B cell (primary cell): ENCODE results near the gene NPL. TPM values are rescaled to one million over a fixed set of nuclear protein-coding genes. Genes with fewer than 3 reads are reported as not detected.

Source experiments
- ATAC-seq: fragments of 200-7000 bp; cut with Tn5 transposase; one replicate; pipeline ENCODE4 v1.10.0; 2021; ENCODE audit warnings: low read depth, mild to moderate bottlenecking, moderate number of reproducible peaks, moderate library complexity
- CTCF ChIA-PET: fragments of 350-600 bp; sonication (Branson Sonifier 250); formaldehyde crosslinking; loops from one replicate; lab custom pipeline; 2021; ENCODE audit warnings: antibody characterized with exemption, inconsistent platforms; lab: Charles Lee
- POLR2A ChIA-PET: fragments of 350-600 bp; sonication (Branson Sonifier 250); formaldehyde crosslinking; loops from one replicate; lab custom pipeline; 2021; ENCODE audit warnings: antibody characterized with exemption; lab: Charles Lee
- DNase-seq: peaks from one replicate; pipeline ENCODE4 v3.0.0; 2013
- H2AFZ ChIP-seq: 2 replicates; pipeline ENCODE4 v1.6.1; 2012; ENCODE audit warnings: mild to moderate bottlenecking, low read depth, low read length; ENCODE audit not compliant: insufficient read depth, poor library complexity, severe bottlenecking
- H3K27ac ChIP-seq, 2 donors: 1 replicate in 1 of 2; 2 replicates in 1 of 2; pipeline ENCODE4 v1.5.1; 2012 to 2013; ENCODE audit warnings: low read length in 2 of 2, mild to moderate bottlenecking in 2 of 2, moderate library complexity in 1 of 2
- H3K27me3 ChIP-seq, 4 experiments: fragments of 200-600 bp in 1 of 4; sonication (generic) in 1 of 4; replicated peaks in 1 of 4; 1 replicate in 2 of 4; 2 replicates in 2 of 4; pipeline versions ENCODE4 v1.6.1 to v1.7.0; 2013 to 2016; ENCODE audit warnings: low read length in 3 of 4, mild to moderate bottlenecking in 2 of 4, mixed read lengths in 1 of 4, moderate library complexity in 1 of 4; ENCODE audit not compliant: insufficient read depth in 4 of 4, control insufficient read depth in 3 of 4; ENCODE audit errors: control extremely low read depth in 1 of 4
- H3K36me3 ChIP-seq, 2 experiments: replicated peaks in 1 of 2; 1 replicate in 1 of 2; 2 replicates in 1 of 2; pipeline versions ENCODE4 v1.6.1 to v1.7.1; 2013; ENCODE audit warnings: low read length in 1 of 2; ENCODE audit not compliant: insufficient read depth in 2 of 2, control insufficient read depth in 1 of 2; ENCODE audit errors: control extremely low read depth in 1 of 2, extremely low read depth in 1 of 2
- H3K4me1 ChIP-seq, 2 donors: fragments of 200-600 bp in 1 of 2; sonication (generic) in 1 of 2; 1 replicate in 1 of 2; 2 replicates in 1 of 2; pipeline versions ENCODE4 v1.5.1 to v1.6.1; 2013 to 2017; ENCODE audit warnings: low read length in 2 of 2; ENCODE audit not compliant: control insufficient read depth in 2 of 2, insufficient read depth in 2 of 2
- H3K4me2 ChIP-seq: replicated peaks from 2 replicates; pipeline ENCODE3; 2012; ENCODE audit warnings: mild to moderate bottlenecking, low read depth, low read length; ENCODE audit not compliant: poor library complexity, severe bottlenecking
- H3K4me3 ChIP-seq, 5 experiments: fragments of 200-600 bp in 1 of 5; sonication (generic) in 1 of 5; 1 replicate in 3 of 5; 2 replicates in 2 of 5; pipeline versions ENCODE4 v1.5.1 to v1.7.0; 2011 to 2016; ENCODE audit warnings: low read length in 4 of 5, mild to moderate bottlenecking in 4 of 5, low read depth in 2 of 5, control low read depth in 1 of 5, moderate library complexity in 1 of 5; ENCODE audit not compliant: insufficient read depth in 1 of 5; ENCODE audit errors: control extremely low read depth in 1 of 5, extremely low read depth in 1 of 5
- H3K79me2 ChIP-seq: fragments of 200-600 bp; sonication (generic); one replicate; pipeline ENCODE4 v1.6.0; 2016; ENCODE audit warnings: low read length; ENCODE audit not compliant: control insufficient read depth, insufficient read depth
- H3K9ac ChIP-seq: fragments of 200-600 bp; sonication (generic); 2 replicates; pipeline ENCODE4 v1.6.1; 2017; ENCODE audit warnings: mild to moderate bottlenecking, low read length, moderate library complexity
- H3K9me3 ChIP-seq, 3 donors: one replicate each; pipeline versions ENCODE4 v1.6.1 to v1.7.1; 2013; ENCODE audit warnings: low read length in 2 of 3; ENCODE audit not compliant: control insufficient read depth in 2 of 3, insufficient read depth in 1 of 3; ENCODE audit errors: control extremely low read depth in 1 of 3
- H4K20me1 ChIP-seq: 2 replicates; pipeline ENCODE4 v1.6.0; 2012; ENCODE audit warnings: mild to moderate bottlenecking, low read length; ENCODE audit not compliant: insufficient read depth, control insufficient read depth, poor library complexity, severe bottlenecking
- H3K27ac Mint-ChIP-seq: one replicate; pipeline ENCODE4 v1.8.0; 2021; ENCODE audit warnings: mixed read lengths
- H3K27me3 Mint-ChIP-seq: one replicate; pipeline ENCODE4 v1.8.0; 2021; ENCODE audit warnings: mixed read lengths
- H3K4me1 Mint-ChIP-seq: one replicate; pipeline ENCODE4 v1.8.0; 2021; ENCODE audit warnings: mixed read lengths
- H3K4me3 Mint-ChIP-seq: one replicate; pipeline ENCODE4 v1.8.0; 2021; ENCODE audit warnings: mixed read lengths
- H3K9me3 Mint-ChIP-seq: one replicate; pipeline ENCODE4 v1.8.0; 2022; ENCODE audit warnings: mixed read lengths; ENCODE audit not compliant: insufficient read depth
- CTCF ChIP-seq: fragments of 200-600 bp; IDR thresholded peaks from one replicate; pipeline ENCODE4 v1.8.0; 2022; ENCODE audit warnings: antibody characterized with exemption, mild to moderate bottlenecking
- EZH2 ChIP-seq: IDR thresholded peaks from 2 replicates; pipeline ENCODE4 v1.6.1; 2012; ENCODE audit warnings: borderline replicate concordance, low read depth, mild to moderate bottlenecking, moderate library complexity, low read length; ENCODE audit not compliant: insufficient read depth, poor library complexity, severe bottlenecking
- WGBS: methylation state at CpG from one replicate; pipeline ENCODE4 v1.1.5; 2013; ENCODE audit warnings: missing lambda C conversion rate; ENCODE audit not compliant: insufficient coverage; 5-methylcytosine and 5-hydroxymethylcytosine counted together
- intact Hi-C: fragments of 100-400 bp; cut with micrococcal nuclease; formaldehyde crosslinking; loops from one replicate; pipeline ENCODE4 v1.10.0; 2022
- polyA plus RNA-seq: library from polyadenylated mRNA; depleted of rRNA; stranded (reverse); fragments of >200 nt; gene quantifications from 2 replicates; pipeline ENCODE4 v1.2.3, GENCODE V29; 2012
- total RNA-seq, 2 donors: library from RNA; stranded (reverse); fragments of 120-200 nt in 1 of 2; gene quantifications; 1 replicate in 1 of 2; 2 replicates in 1 of 2; pipeline versions ENCODE4 v1.2.3 to v1.2.4, GENCODE V29; 2013 to 2022

Gene NPL
- total and polyA plus RNA-seq, 2 donors (not counting 1 experiment from before 2014, with no cell fraction given): 3.4 to 5.9 TPM

GRCh38 chr1:182794091-182794490, 4.5 kb downstream of the NPL start:
- Histone ChIP-seq H3K79me2 (no peaks in the 10 kb centered on the region), H3K4me2 (no peak overlapping the region), H3K9me3 (no peaks in the 10 kb centered on the region), H2AFZ (no peak overlapping the region), H3K36me3 (no peaks in the 10 kb centered on the region), H3K4me1 (peaks cover 5 to 15% of the 10 kb centered on the region in 2 donors), H3K27me3 (peaks cover 0 to 6% (median 0%) of the 10 kb centered on the region in 4 experiments), H3K9ac (no peak overlapping the region), H3K27ac (no peak overlapping the region), H4K20me1 (no peaks in the 10 kb centered on the region), H3K4me3 (no peak overlapping the region)
- ChIA-PET POLR2A (no interaction called here), CTCF (interaction anchor here (1.2 to 3.8 kb wide), 2 partner anchors 9 to 11 kb away, joined by 6 to 16 read pairs; no protein-coding TSS in a partner anchor)
- Mint-ChIP-seq H3K4me3 (no peak overlapping the region), H3K27me3 (peaks cover 3% of the 10 kb centered on the region), H3K4me1 (peaks cover 21% of the 10 kb centered on the region), H3K9me3 (no peaks in the 10 kb centered on the region), H3K27ac (no peak overlapping the region)
- intact Hi-C loops: no loop called here
- ATAC-seq (no peak), DNase-seq (no peak)
- 83% methylated on average over 1 of the region's 2 CpGs for WGBS
- TF ChIP-seq EZH2 (no peak), CTCF (no peak)

- ATAC-seq (no peak), DNase-seq (no peak)
- peaks cover 3% of the 10 kb centered on the region for H3K27me3 Mint-ChIP-seq
- H3K4me2 ChIP-seq: no peak overlapping the region
- H3K4me1 ChIP-seq: peaks cover 5 to 13% of the 10 kb centered on the region in 2 donors
- no peaks in the 10 kb centered on the region for H3K36me3 ChIP-seq
- no peaks in the 10 kb centered on the region for H3K9me3 Mint-ChIP-seq
- no peak overlapping the region for H3K27ac ChIP-seq
- no peaks in the 10 kb centered on the region for H4K20me1 ChIP-seq
- no peaks in the 10 kb centered on the region for H3K79me2 ChIP-seq
- POLR2A ChIA-PET: interaction anchor here (0.6 kb wide), 1 partner anchor 840 kb away, joined by 4 read pairs; no protein-coding TSS in a partner anchor
- peak overlapping the region in 1 of 5 experiments; percentile 5 for H3K4me3 ChIP-seq
- no peak overlapping the region for H3K4me3 Mint-ChIP-seq
- H3K27me3 ChIP-seq: peaks cover 0 to 6% (median 0%) of the 10 kb centered on the region in 4 experiments
- no peak for TF ChIP-seq EZH2
- TF ChIP-seq CTCF: no peak
- no peak overlapping the region for H3K27ac Mint-ChIP-seq
- CTCF ChIA-PET: interaction anchor here (1.2 to 3.8 kb wide), 2 partner anchors 10 to 12 kb away, joined by 6 to 16 read pairs; no protein-coding TSS in a partner anchor
- H3K4me1 Mint-ChIP-seq: peaks cover 17% of the 10 kb centered on the region
- intact Hi-C loops: no loop called here
- H3K9ac ChIP-seq: no peak overlapping the region
- H3K9me3 ChIP-seq: no peaks in the 10 kb centered on the region
- WGBS: 100% methylated on average over 2 of the region's 3 CpGs
- no peak overlapping the region for H2AFZ ChIP-seq
These were observed 5.2 kb downstream of the NPL start for GRCh38 chr1:182794676-182795201.
